HG03108 (cell line): Measurements from ENCODE around the gene LRRC10B.

ENCODE experiments used
- ATAC-seq: cut with Tn5 transposase; IDR thresholded peaks from one replicate; pipeline ENCODE4 v1.9.1; 2021; ENCODE audit warnings: moderate library complexity; ENCODE audit not compliant: unreplicated experiment

Gene LRRC10B

GRCh38 chr11:61528114-61528513 lies 19.6 kb downstream of the LRRC10B start:
- ATAC-seq: no peak

GRCh38 chr11:61529537-61530225 lies 21.1 kb downstream of the LRRC10B start:
- no peak for ATAC-seq

DNA sequence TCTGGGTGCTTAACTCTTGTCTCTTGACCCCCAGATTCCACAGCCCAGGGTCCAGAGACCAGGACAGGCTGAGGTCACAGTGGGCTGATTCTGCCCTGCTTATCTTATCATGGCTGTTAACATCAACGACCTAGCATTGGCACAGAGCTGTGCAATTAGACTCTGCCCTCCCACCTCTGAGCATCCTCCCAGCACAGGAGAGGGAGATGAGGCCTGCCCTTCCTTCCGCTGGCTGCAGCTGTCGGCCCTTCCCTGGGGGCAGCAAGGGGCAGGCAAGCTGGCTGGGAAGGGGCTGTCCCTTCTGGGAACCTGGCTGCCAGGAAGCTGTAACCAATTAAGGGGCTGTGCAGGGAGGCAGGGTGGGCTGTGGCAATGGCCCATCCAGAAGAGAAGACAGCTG lies 22.5 kb downstream of the LRRC10B start:
- ATAC-seq: no peak

DNA sequence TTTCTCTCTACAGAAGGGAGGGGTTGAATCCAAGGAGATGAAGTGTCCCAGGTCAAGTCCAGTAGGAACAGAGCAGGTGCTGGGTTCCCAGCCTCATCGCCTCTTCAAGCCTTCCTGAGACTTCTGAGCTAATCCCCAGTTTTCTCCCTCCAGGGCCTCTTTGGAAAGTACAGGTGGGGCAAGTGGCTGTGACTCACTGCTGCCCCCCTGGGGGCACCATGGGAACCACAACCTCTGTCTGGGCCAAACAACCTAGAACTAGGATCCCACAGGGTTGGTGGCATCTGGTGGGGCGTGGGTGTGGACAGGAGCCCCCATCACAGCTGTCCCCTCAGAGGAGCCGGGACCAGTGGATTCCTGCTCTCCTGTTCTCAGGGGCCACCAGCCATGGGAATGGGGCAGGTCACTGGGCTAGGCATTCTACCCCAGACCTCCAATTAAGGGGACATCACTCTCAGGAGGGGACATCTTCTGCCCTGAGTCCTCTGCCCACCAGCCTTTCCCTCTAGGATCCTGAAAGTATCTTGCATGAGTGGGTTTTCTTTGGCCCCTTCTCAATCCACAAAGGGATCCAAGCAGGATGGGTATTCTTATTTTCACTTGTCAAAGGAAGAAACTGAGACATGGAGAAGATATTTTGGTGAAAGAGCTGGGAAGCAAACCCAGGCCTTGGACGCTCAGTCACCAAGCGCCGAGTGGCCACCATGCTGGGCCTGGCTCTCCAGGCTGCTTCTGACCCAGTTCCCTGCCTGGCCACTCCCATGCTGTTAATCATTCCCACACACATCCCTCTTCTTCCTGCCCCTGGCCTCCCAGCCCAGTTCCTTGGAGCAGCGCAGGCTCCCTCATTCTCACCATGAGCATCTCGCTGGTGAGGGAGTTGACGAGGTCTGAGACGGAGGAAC lies 23.8 kb downstream of the LRRC10B start:
- no peak for ATAC-seq

GRCh38 chr11:61533039-61533375 lies 24.5 kb downstream of the LRRC10B start:
- ATAC-seq: no peak

- no peak for ATAC-seq
Measured at GRCh38 chr11:61533401-61533800, 24.9 kb downstream of the LRRC10B start.

- ATAC-seq: no peak
Measured at GRCh38 chr11:61534025-61534932, 25.7 kb downstream of the LRRC10B start.

DNA sequence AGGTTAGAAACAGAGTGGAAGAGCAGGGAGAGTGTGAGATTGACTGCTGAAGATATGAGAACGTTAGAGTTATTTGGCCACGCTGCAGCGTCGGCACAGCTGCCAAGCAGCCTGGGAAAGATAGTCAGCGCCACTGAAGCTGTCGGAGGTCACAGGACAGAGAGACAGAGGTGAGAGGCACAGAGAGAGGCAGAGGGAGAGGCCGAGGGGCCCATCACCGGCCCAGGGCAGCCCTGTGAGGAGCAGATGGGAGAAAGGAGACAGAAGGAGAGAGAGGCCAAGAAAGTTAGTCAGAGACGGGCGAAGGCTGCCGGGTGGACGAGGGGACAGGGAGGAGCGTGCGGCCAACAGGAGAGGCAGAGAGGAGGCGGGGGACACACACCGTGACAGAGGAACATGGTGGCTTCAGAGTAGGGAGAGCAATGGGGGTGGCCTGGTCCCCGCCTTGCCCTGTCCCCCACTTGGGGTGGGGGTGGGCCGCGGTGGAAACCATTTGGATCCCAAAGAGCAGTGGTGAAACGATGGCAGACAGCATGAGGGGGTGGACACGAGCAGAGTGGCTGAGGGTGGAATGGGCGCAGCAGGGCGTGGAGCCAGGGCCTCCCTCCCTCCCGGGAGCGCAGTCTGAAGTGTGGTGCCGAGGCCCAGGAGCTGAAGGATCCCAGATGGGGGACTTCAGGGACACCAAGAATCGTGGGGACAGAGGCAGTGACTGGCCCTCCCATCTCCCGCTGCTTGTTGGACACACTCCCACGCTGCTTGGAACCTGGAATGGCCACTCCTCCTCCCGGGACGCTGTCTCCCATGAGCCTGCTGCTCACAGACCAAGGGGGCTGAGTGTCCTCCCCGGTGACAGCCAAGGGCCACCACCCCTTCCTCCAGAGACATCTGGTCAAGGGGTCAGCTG lies 26.6 kb downstream of the LRRC10B start:
- ATAC-seq: no peak

GRCh38 chr11:61535998-61536675 lies 27.6 kb downstream of the LRRC10B start:
- ATAC-seq: no peak

DNA sequence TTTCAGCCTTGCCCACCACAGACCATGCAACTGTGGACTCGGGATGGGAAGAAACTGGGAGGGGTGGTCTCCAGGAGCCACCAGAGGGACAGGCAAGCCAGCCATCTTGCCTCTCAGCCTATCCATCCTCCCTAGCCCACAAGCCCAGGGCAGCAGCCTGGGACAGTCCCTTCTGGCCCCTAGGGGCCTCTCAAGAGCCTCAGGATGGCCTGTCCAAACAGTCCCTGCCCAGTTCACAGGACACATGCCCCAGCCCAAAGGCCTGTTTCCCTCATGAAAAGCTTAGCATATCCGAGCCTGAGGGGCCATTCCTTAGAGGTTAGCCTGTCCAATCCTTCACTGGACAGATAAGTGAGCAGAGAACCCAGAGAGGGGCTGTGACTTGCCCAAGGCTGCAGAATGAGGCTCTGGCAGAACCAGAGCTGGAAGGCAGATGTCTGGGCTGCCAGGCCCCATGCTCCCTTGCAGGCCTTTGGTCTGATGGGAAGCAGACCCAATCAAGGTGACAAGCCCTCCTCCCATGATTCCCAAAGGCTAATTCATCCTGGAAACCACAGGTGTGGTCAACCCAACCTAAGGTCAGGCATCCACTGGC lies 28.2 kb downstream of the LRRC10B start:
- ATAC-seq: no peak

GRCh38 chr11:61537326-61537725 lies 28.8 kb downstream of the LRRC10B start:
- no peak for ATAC-seq

DNA sequence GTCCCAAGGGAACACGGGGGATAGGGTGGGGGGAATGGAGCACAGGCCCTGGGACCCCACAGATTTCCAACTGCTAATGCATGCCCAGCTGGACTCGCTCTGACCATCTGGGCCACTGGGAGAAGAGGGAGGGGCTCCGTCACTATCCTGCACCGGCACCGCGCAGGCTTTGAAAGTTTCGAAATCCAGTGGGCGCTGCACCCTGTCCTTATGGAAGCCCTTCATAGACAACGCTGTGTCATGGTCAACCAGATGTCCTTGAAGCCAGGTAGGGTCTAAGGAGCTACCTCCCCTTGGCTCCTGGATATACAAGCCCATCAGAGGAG lies 30.1 kb downstream of the LRRC10B start:
- no peak for ATAC-seq

DNA sequence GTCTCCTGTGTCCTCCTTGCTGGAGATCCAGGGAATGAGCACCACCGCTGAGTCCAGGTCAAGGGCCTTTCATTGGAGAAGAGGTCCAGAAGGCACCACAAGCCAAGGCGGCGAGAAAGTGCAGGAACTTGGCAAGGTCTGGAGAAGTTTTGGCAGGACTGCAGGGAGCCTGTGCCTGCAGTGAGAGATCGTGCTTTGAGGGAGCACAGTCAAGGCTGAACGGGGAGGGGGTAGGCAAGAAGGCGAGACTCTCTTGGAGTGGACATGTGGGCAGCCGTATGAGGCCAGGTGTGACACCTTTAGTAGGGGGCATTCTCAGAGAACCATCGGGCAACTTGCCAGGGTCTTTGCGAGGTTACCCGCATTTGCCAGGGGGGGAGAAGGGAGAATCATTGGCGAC lies 30.5 kb downstream of the LRRC10B start:
- ATAC-seq: no peak

- no peak for ATAC-seq
Measured at GRCh38 chr11:61539831-61540357, 31.3 kb downstream of the LRRC10B start.

- no peak for ATAC-seq
Measured at GRCh38 chr11:61540528-61540927, 32.0 kb downstream of the LRRC10B start.

- no peak for ATAC-seq
Measured at GRCh38 chr11:61541598-61541997, 33.0 kb downstream of the LRRC10B start.

DNA sequence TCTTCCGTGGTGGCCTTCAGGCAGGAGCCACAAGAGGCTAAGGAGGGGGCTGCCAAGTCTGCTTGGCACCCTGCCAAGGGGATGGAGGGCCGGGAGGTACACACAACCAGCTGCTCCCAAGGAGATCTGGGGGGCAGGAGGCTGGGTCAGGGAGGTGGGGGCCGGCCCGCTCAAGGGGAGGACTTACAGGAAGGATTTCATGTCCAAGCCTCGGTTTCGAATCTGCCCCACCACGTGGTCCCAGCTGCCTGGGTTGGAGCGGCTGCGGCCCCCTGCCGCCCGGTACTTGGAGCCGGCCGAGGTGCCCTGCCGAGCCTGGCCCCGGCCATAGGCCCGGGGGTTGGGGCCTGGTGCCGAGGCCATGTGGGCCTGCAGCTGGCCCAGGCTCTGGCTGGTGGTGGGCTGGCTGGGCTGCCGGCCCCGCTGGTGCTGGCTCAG lies 33.5 kb downstream of the LRRC10B start:
- no peak for ATAC-seq

- no peak for ATAC-seq
Measured at GRCh38 chr11:61542705-61543104, 34.2 kb downstream of the LRRC10B start.

- no peak for ATAC-seq
Measured at GRCh38 chr11:61543606-61544306, 35.2 kb downstream of the LRRC10B start.
